Peyer's patch (tissue), 4 donors: Measurements from ENCODE around the gene TSPAN17. TPM values are rescaled to one million over a fixed set of nuclear protein-coding genes. Genes with fewer than 3 reads are reported as not detected.

Source experiments
- DNase-seq, 3 donors: peaks; one replicate each; pipeline ENCODE4 v3.0.0-alpha.2; 2017 to 2019
- H3K27ac ChIP-seq, 4 donors: fragments of 200-600 bp; sonication (generic); one replicate each; pipeline ENCODE4 v1.5.1; 2016 to 2019
- H3K27me3 ChIP-seq, 2 donors: fragments of 200-600 bp; sonication (generic); one replicate each; pipeline ENCODE4 v1.5.1; 2019
- H3K36me3 ChIP-seq, 3 donors: fragments of 200-600 bp; sonication (generic); one replicate each; pipeline ENCODE4 v1.5.1; 2016 to 2019
- H3K4me1 ChIP-seq, 4 donors: fragments of 200-600 bp; sonication (generic); one replicate each; pipeline ENCODE4 v1.5.1; 2016 to 2019
- H3K4me3 ChIP-seq, 4 donors: fragments of 200-600 bp; sonication (generic); 1 replicate in 3 of 4; 2 replicates in 1 of 4; pipeline ENCODE4 v1.5.1; 2016 to 2019; ENCODE audit warnings: mild to moderate bottlenecking in 1 of 4
- H3K9me3 ChIP-seq, 4 donors: fragments of 200-600 bp; sonication (generic); one replicate each; pipeline ENCODE4 v1.5.1; 2016 to 2019; ENCODE audit warnings: mild to moderate bottlenecking in 1 of 4
- POLR2A ChIP-seq, 2 donors: fragments of 450-650 bp; IDR thresholded peaks; one replicate each; pipeline ENCODE4 v1.5.1; 2017; ENCODE audit warnings: antibody characterized with exemption in 2 of 2, mild to moderate bottlenecking in 2 of 2, moderate library complexity in 2 of 2
- total RNA-seq, 4 donors: library from RNA; depleted of rRNA; stranded (reverse); fragments of >200 nt; gene quantifications; one replicate each; pipeline ENCODE4 v1.1.0, GENCODE V29; 2016
- TF ChIP-seq, protein P1 (sequence below), 6 experiments: fragments of 450-650 bp in 4 of 6; fragments of 200-600 bp in 2 of 6; sonication (generic) in 1 of 6; IDR thresholded peaks; one replicate each; pipeline ENCODE4 v1.5.1; 2017 to 2019; ENCODE audit warnings: antibody characterized with exemption in 6 of 6, mild to moderate bottlenecking in 3 of 6, moderate library complexity in 1 of 6

Gene TSPAN17
- total RNA-seq, 4 donors from 2014 or later, result 25.4 to 33.8 (median 28.7) TPM

DNA sequence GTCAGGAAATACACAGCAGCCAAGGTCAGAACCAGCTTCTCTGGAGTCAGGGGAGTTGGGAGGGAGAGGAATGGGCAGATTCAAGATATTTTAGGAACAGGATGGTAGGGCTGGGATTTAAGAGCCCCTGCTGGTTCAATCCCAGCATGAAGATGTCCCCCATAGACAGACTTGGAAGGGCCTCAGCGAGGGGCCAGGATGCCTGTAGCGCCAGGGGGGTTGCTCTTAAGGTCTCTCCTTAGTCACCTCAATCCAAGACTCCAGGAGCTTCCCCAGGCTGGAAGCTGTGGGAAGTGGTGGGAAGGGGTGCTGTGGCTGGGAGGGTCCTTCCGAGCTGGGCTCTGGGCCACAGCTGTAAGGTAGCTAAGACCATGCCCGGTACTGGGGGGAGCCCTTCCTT is 8.1 kb upstream of the TSPAN17 start:
- no peak for DNase-seq
- no peaks in the 10 kb centered on the region for H3K9me3 ChIP-seq
- no peak overlapping the region for H3K4me3 ChIP-seq
- H3K36me3 ChIP-seq, result no peaks in the 10 kb centered on the region
- TF ChIP-seq POLR2A (IDR thresholded peaks at IDR 0.05), result no peak
- TF ChIP-seq, protein P1, sequence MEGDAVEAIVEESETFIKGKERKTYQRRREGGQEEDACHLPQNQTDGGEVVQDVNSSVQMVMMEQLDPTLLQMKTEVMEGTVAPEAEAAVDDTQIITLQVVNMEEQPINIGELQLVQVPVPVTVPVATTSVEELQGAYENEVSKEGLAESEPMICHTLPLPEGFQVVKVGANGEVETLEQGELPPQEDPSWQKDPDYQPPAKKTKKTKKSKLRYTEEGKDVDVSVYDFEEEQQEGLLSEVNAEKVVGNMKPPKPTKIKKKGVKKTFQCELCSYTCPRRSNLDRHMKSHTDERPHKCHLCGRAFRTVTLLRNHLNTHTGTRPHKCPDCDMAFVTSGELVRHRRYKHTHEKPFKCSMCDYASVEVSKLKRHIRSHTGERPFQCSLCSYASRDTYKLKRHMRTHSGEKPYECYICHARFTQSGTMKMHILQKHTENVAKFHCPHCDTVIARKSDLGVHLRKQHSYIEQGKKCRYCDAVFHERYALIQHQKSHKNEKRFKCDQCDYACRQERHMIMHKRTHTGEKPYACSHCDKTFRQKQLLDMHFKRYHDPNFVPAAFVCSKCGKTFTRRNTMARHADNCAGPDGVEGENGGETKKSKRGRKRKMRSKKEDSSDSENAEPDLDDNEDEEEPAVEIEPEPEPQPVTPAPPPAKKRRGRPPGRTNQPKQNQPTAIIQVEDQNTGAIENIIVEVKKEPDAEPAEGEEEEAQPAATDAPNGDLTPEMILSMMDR (IDR thresholded peaks at IDR 0.05), result no peak
- H3K27me3 ChIP-seq, result no peaks in the 10 kb centered on the region
- no peak overlapping the region for H3K27ac ChIP-seq
- peaks cover 0 to 1% (median 0%) of the 10 kb centered on the region in 4 donors for H3K4me1 ChIP-seq

DNA sequence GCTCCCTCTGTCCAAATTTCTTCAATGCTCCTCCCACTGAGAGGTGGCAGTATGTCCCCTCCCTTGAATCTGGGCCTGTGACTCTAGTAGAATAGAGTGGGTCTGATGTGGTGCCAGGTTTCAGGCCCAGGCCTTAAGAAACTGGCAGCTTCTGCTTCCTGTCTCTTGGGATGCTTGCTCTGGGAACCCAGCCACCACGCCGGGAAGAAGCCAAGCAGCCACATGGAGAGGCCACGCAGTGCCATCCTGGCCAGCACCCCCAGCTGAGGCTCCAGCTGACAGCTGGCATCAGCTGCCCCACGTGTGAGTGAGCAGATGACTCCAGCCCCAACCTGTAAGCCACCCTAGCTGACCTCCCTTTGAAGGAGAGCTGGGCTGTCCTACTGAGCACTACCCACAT is 7.3 kb upstream of the TSPAN17 start:
- no peak overlapping the region for H3K4me3 ChIP-seq
- no peak overlapping the region for H3K27ac ChIP-seq
- DNase-seq, result no peak
- H3K36me3 ChIP-seq, result no peaks in the 10 kb centered on the region
- no peaks in the 10 kb centered on the region for H3K27me3 ChIP-seq
- no peaks in the 10 kb centered on the region for H3K9me3 ChIP-seq
- no peaks in the 10 kb centered on the region for H3K4me1 ChIP-seq
- TF ChIP-seq POLR2A (IDR thresholded peaks at IDR 0.05), result no peak
- TF ChIP-seq, protein P1 (IDR thresholded peaks at IDR 0.05), result no peak

DNA sequence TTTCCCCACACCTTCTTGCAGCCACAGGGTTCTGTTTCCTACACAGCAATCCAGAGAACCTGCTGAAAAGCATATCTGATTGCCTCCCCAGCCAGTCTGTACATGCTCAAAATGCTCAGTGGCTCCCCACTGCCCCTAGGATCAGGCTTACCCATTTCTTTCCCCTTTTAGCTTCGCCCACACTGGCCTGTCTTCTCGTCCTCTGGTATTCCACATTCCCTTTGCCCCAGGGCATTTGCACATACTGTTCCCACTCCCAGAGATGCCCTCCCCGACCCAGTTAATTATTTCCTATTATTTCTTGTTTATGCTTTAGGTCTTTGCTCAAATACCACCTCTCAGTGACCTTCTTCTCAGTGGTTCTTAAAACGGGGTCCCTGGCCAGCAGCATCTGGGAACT is 6.7 kb upstream of the TSPAN17 start:
- H3K27me3 ChIP-seq, result no peaks in the 10 kb centered on the region
- H3K27ac ChIP-seq, result no peak overlapping the region
- no peaks in the 10 kb centered on the region for H3K36me3 ChIP-seq
- no peaks in the 10 kb centered on the region for H3K4me1 ChIP-seq
- DNase-seq, result no peak
- TF ChIP-seq POLR2A (IDR thresholded peaks at IDR 0.05), result no peak
- TF ChIP-seq, protein P1 (IDR thresholded peaks at IDR 0.05), result no peak
- H3K4me3 ChIP-seq, result no peak overlapping the region
- H3K9me3 ChIP-seq, result no peaks in the 10 kb centered on the region

DNA sequence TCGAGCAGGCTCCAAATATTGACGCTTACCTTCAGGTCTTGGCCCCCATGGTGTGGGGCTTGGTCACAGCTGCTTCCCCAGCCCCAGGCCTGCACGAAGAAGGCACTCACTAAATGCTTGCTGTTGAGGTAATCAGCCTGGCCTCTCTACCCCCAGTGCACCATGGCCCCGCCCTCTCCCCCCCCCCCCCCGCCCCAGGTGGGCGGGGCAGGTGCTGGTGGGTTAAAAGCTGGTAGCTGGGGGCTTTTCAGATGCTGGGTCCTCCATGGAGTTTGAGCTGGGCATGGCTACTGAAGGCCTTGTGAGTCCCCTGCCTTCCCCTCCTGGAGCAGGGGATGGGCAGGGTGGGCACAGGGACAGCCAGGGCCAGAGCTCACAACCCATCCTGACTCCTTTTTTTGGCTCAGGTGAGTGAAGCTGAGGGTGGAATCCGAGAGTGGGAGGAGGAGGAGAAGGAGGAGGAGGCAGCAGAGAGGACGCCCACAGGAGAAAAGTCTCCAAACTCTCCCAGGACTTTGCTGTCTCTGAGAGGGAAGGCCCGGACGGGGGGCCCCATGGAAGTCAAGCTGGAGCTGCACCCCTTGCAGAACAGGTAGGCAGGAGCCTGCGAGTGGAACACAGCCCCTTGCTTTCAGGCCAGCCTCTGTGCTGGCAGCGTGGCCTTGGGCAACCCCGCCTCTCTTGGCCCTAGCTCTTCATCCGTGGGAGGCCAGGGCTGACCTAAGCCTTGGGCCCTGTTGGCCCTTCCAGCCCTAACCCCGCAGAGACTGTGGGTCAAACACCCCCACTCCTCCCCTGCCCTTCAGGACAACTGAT is 4.4 kb upstream of the TSPAN17 start:
- Histone ChIP-seq H3K4me3 (no peak overlapping the region), H3K27me3 (no peaks in the 10 kb centered on the region), H3K27ac (no peak overlapping the region), H3K4me1 (peaks cover 0 to 7% (median 5%) of the 10 kb centered on the region in 4 donors), H3K36me3 (no peaks in the 10 kb centered on the region), H3K9me3 (no peaks in the 10 kb centered on the region)
- DNase-seq, result no peak
- TF ChIP-seq, protein P1 (IDR thresholded peaks at IDR 0.05), result no peak
- TF ChIP-seq POLR2A (IDR thresholded peaks at IDR 0.05), result no peak

DNA sequence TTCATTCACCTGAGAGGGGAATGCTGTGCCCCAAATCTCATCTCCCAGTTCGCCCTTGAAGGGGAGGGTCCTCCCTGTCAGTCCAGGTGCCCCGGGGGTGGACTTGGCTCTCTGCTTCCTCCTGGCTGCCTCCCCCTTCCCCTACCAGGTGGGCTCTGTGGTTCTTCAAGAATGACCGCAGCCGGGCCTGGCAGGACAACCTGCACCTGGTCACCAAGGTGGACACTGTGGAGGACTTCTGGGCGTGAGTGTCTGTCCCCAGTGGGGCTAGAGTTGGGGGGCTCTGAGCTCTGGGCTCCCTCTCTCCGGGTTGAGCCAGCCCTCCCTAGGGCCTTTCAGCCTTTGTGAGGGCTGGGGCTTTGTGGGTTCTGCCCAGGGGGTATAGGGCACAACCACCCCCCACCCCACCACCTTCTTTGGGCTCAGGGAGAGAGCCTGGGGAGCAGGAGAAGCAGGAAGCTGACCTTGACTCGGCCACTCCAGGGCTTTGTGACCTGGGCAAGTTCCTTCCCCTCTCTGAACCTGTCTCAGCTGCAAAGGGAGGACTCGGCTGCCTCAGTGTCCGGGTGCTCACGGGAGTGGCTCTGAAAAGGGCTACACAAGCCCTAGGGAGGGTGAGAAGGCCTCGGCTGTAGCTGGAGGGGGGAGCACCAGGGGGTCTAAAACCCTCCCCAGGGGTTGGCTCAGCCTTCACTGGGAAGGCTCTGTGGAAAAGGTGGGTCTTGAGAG is 3.6 kb upstream of the TSPAN17 start:
- TF ChIP-seq POLR2A (IDR thresholded peaks at IDR 0.05), result no peak
- TF ChIP-seq, protein P1 (IDR thresholded peaks at IDR 0.05), result no peak
- Histone ChIP-seq H3K36me3 (no peaks in the 10 kb centered on the region), H3K4me1 (peaks cover 0 to 14% (median 9%) of the 10 kb centered on the region in 4 donors), H3K4me3 (no peak overlapping the region), H3K27me3 (no peaks in the 10 kb centered on the region), H3K27ac (no peak overlapping the region), H3K9me3 (no peaks in the 10 kb centered on the region)
- no peak for DNase-seq
